Esophagus squamous epithelium (tissue), 4 donors: Measurements from ENCODE around the gene AADAT.

Experiments used
- CTCF ChIP-seq, 6 experiments: fragments of 450-650 bp in 4 of 6; fragments of 200-600 bp in 2 of 6; sonication (generic) in 2 of 6; IDR thresholded peaks; one replicate each; pipeline ENCODE4 v1.5.1; 2016 to 2019; ENCODE audit warnings: antibody characterized with exemption in 6 of 6, mild to moderate bottlenecking in 4 of 6, moderate library complexity in 4 of 6
- POLR2A ChIP-seq, 4 donors: fragments of 450-650 bp; IDR thresholded peaks; one replicate each; pipeline ENCODE4 v1.6.1; 2017; ENCODE audit warnings: antibody characterized with exemption in 4 of 4, mild to moderate bottlenecking in 4 of 4, moderate library complexity in 3 of 4

- no peak for TF ChIP-seq CTCF (IDR thresholded peaks at IDR 0.05)
- TF ChIP-seq POLR2A (IDR thresholded peaks at IDR 0.05) = no peak
Observed at GRCh38 chr4:170052919-170053318, 36.8 kb downstream of the AADAT start.
